Hematopoietic multipotent progenitor cell treated with erythropoietin and hydrocortisone succinate and interleukin-3 and kit ligand, for 15 days (in vitro differentiated cells): ENCODE measurements around the gene UBE2Q2.

Experiments used
- DNase-seq: peaks from one replicate; pipeline ENCODE4 v3.0.0-alpha.2; 2015; ENCODE audit warnings: low spot score

The UBE2Q2 gene

DNA sequence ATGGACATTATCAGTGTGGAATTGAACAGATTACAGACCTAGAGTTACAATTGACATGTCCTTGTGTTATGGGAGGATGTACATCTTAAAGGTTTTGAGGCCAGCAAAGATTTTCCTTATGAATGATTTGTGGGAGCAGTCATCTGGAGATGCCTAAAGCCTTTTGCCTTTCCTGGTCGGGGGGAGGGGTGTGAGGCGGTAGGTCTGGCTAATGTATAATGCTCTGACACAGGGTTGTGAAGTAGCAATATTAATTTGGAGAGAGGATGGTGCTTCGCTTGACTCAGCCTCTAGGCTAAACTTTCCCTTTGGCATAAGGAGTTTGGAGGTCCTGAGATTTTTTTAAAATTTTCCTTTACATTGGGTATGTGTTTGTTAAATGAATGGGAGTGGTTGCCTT lies 83.7 kb downstream of the UBE2Q2 start:
- no peak for DNase-seq

DNA sequence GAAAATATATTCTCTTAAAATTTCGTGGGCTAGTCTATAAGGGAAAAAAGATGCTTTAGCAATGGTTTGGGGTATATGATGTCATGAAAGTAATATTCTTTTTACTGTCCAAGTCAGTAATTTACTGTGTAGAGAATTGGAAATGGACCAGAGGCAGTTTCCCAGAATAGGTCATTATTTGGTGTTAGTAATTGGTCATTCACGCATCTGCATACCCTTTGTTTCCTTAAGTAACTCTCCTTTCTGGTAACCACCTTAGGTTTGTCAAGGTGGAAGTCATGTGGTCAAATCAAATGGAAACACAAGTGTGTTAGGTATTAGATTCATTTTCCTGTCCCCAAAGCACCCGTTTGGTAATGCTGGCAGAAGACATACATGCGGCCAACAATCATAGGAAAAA lies 84.4 kb downstream of the UBE2Q2 start:
- DNase-seq: no peak

DNA sequence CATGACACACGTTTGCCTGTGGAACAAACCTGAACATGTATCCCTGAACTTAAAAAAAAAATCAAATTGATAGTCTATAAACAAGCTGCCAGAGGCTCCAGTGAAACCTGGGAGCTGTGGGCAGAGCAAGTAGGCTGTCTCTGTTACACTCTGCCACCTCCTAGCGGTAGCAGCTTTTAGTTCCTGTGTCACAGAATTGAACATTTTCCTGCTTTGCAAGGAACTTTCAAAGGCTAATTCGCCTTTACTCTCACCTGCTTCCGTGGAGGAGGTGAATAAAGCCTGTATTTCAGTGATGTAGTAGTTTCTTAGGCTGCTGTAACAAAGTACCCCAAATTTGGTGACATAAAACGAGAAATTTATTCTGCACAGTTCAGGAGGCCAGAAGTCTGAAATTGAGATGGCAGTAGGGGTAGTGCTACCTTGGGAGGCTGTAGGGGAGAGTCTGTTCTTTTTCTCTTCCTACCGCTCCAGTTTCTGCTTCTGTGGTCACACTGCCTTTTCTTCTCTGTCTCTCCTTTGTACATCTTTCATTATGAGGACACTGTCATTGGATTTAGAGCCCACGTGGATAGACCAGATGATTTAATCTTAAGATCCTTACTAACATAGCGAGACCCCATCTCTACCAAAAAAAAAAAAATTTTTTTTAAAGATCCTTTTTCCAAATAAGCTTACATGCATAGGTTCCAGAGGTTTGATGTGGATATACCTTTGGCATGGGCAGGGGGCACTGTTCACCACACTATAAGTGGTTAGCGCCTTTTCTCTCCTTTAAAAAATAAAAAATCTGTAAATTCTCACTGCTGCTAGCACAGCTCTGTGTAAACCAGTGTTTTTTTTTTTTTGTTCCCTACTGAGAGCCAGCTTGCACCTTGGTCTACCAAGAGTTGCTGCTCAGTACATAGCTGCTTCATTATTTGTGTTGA lies 85.7 kb downstream of the UBE2Q2 start:
- DNase-seq: peak; percentile 38

DNA sequence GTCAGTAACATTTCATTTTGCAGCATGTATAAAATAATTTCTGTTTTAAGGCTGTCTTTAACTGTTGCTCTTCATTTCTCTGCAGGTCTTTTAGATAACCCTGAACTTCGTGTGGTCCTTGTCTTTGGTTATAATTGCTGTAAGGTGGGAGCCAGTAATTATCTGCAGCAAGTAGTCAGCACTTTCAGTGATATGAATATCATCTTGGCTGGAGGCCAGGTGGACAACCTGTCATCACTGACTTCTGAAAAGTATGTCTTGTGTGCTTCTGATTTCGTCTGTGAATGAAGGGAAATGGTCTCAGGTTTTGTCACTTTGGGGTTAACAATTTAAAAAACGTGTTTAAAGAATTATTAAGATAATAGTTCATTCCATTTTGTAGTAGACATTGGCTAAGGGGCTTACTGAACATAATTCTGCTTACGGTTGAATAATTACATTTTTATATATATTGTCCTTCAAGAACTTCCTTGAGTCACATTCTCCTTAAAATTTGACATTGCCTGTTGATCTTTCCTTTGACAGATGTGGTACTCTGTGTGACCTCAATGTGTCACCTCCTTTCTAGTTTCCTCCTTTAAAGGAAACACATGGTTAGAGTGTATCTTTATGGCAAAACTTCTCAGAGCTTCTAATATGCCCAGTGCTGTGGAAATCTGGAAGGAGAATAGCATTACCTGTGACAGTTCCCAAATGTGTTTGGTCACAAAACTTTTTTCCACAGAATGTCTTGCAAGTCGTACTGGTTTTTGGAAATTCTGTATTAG lies 86.7 kb downstream of the UBE2Q2 start:
- peak; percentile 14 for DNase-seq

DNA sequence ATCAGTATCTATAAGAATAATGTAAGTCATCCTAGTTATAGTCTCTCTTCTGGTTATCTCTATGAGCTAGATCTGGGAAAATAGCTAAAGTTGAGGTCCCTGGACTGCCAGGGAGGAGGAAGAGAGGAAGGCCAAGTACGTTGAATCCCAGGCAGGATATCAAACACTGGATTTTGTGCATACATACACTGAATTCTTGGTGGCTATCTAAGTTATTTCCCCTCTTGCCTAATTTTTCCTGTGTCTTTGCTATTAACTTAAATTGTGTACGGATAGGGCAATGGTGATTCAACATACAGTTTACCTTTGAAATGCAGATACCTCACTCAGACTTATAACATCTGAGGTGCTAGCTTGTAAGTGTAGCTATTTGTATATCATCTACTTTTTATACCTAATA lies 87.6 kb downstream of the UBE2Q2 start:
- DNase-seq: no peak

DNA sequence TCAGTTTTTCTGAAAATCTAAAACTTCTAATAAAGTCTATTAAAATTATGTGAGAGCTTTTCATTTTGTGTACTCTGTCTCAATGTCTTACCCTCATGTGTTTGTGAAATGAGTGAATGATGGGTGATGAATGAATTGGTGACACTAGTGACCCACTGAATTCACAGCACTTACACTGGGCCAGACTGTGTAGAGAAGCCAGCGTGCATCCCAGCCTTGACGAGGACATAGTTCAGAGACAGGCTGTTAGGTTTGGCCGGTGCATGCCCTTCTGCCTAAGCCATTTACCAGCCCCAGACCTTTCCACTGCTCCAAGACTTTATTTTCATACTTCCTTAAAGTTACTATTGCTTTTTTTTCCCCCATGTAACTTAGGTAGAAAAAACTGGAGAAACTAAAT lies 99.2 kb downstream of the UBE2Q2 start:
- DNase-seq: no peak

DNA sequence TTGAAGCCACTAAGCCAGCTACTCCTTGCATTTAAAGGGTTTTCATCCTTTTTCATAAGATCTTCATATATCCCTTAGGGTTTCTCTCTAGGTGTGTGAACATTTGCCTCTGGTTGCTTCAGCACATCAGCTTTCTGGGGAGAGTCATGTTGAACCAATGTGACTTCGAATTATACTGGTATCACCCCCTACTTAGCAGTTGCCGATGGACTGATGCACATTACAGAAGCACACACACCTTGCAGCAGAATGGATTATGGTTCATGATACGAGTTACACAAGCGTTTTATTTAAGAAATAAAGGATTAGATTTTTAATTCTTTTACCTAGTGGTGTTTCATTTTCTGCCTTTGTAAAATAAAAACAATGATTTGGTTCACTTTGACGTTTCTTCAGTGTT lies 100.0 kb downstream of the UBE2Q2 start:
- no peak for DNase-seq

DNA sequence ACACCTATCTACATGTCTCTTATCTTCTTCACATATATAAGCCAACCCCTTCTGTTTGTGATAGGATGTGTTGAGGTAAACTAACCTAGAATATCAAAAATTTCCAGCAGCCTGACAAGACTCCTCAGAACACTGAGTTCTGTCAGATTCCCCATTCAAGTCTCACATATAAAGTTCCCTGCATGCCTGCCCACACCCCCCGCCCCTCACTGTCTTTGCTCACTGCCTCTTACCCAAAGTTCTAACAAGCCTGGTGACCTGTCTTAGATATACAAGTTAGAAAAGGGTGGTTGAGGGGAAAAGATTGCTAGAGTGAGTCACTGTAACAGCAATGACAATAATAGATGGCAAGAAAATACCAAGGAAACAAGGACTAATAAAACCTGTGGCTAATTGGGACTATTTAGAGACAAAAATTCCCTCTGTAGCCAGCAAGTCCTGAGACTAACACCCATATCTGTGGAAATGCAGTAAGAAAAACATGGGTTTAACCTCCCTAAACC lies 100.5 kb downstream of the UBE2Q2 start:
- no peak for DNase-seq

DNA sequence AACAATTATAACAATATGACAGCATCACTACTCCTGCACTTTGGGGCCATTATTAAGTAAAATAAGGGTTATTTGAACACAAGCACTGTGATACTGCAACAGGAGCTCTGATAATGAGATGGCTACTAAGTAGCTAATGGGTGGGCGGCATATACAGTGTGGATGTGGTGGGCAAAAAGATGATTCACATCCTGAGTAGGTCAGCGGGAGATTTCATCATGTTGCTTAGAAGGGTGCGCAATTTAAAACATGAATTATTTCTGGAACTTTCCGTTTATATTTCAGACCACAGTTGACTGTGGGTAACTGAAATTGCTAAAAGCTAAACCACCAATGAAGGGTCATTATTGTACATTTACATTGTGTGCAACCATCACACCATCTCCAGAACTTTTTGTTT lies 102.7 kb downstream of the UBE2Q2 start:
- no peak for DNase-seq

DNA sequence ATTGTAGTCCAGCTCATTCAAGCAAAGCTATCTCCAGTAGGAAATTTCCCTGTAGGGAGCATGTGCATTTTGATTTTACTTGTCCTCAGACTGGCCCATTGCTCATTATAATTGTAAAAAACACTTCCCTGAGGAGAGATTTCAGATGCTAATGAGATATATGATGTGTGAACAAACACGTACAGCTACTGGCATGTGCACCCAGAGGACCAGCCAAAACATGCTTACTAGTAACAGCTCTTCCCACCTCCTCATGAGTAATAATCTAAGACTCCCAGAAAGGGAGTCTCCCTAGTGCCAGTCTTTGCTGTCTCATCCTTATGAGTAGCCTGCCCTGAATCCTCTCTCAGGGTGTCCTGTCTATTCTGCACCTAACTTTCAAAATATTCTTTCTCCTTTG lies 103.8 kb downstream of the UBE2Q2 start:
- DNase-seq: peak; percentile 20

DNA sequence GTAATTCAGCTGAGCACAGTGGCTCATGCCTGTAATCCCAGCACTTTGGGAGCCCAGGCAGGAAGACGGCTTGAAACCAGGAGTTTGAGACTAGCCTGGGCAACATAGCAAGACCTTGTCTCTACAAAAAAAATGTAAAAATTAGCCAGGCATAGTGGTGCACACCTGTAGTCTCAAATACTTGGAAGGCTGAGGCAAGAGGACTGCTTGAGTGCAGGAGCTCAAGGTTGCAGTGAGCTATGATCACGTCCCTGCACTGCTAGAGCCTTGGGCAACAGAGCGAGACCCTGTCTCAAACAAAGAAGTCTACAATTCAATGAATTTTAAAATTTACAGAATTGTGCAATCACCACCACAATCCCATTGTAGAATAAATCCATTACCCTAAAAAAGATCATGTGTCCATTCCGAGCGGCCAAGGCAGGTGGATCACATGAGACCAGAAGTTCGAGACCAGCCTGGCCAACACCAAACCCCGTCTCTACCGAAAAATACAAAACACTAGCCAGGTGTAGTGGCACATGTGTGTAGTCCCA lies 105.6 kb downstream of the UBE2Q2 start:
- DNase-seq: no peak
